ENCODE measurements around the gene CAMK1G.
A peak's percentile ranks its signal among the peaks of the same experiment; 100 is the strongest.

The CAMK1G gene

GRCh38 chr1:209635850-209636249, 52.3 kb downstream of the CAMK1G start:
- DNase-seq (ENCODE audit: low read depth in 2 of 2), result no peak

GRCh38 chr1:209641832-209642172, 58.3 kb downstream of the CAMK1G start:
- DNase-seq (ENCODE audit: low read depth in 2 of 2), result no peak

- DNase-seq (ENCODE audit: low read depth in 2 of 2), result no peak
Observed at GRCh38 chr1:209642816-209643215, 59.3 kb downstream of the CAMK1G start.

GRCh38 chr1:209643285-209644020, 59.9 kb downstream of the CAMK1G start:
- DNase-seq (ENCODE audit: low read depth in 2 of 2), result no peak

GRCh38 chr1:209645574-209646452, 62.3 kb downstream of the CAMK1G start:
- DNase-seq (ENCODE audit: low read depth in 2 of 2), result no peak

- no peak for DNase-seq (ENCODE audit: low read depth in 2 of 2)
Observed at GRCh38 chr1:209646558-209646957, 63.0 kb downstream of the CAMK1G start.

GRCh38 chr1:209647156-209647555, 63.6 kb downstream of the CAMK1G start:
- no peak for DNase-seq (ENCODE audit: low read depth in 2 of 2)

GRCh38 chr1:209648346-209648745, 64.8 kb downstream of the CAMK1G start:
- DNase-seq (ENCODE audit: low read depth in 2 of 2), result no peak

- DNase-seq (ENCODE audit: low read depth in 2 of 2), result no peak
Observed at GRCh38 chr1:209648931-209649776, 65.6 kb downstream of the CAMK1G start.

- DNase-seq (ENCODE audit: low read depth in 2 of 2), result no peak
Observed at GRCh38 chr1:209650454-209650853, 66.9 kb downstream of the CAMK1G start.

GRCh38 chr1:209651138-209651587, 67.6 kb downstream of the CAMK1G start:
- DNase-seq (ENCODE audit: low read depth in 2 of 2), result peak; percentile 70 to 71

- DNase-seq (ENCODE audit: low read depth in 2 of 2), result no peak
Observed at GRCh38 chr1:209652121-209652735, 68.7 kb downstream of the CAMK1G start, which contains the start of gene LAMB3. TSS of gene LAMB3 (minus strand) at chr1:209652425. CDS start at chr1:209650944, 1,481 bp downstream.

GRCh38 chr1:209652873-209653401, 69.4 kb downstream of the CAMK1G start:
- peak; percentile 50 to 52 for DNase-seq (ENCODE audit: low read depth in 2 of 2)

- no peak for DNase-seq (ENCODE audit: low read depth in 2 of 2)
Observed at GRCh38 chr1:209653915-209654351, 70.4 kb downstream of the CAMK1G start.

- DNase-seq (ENCODE audit: low read depth in 2 of 2), result no peak
Observed at GRCh38 chr1:209655411-209656231, 72.1 kb downstream of the CAMK1G start.

- no peak for DNase-seq (ENCODE audit: low read depth in 2 of 2)
Observed at GRCh38 chr1:209657140-209657879, 73.8 kb downstream of the CAMK1G start.

GRCh38 chr1:209657918-209658317, 74.4 kb downstream of the CAMK1G start:
- no peak for DNase-seq (ENCODE audit: low read depth in 2 of 2)

- no peak for DNase-seq (ENCODE audit: low read depth in 2 of 2)
Observed at GRCh38 chr1:209659909-209660308, 76.4 kb downstream of the CAMK1G start.

- no peak for DNase-seq (ENCODE audit: low read depth in 2 of 2)
Observed at GRCh38 chr1:209661071-209661470, 77.6 kb downstream of the CAMK1G start.
